GM21529 (cell line): Measurements from ENCODE around the gene STRBP.
"Not testable (repeated sequence)": the region's sequence is repeated elsewhere in the genome, so short reads cannot be mapped to it uniquely, and the experiment has no call there.

Experiments used
- ATAC-seq: cut with Tn5 transposase; IDR thresholded peaks from one replicate; pipeline ENCODE4 v1.9.1; 2021; ENCODE audit not compliant: unreplicated experiment

STRBP gene

DNA sequence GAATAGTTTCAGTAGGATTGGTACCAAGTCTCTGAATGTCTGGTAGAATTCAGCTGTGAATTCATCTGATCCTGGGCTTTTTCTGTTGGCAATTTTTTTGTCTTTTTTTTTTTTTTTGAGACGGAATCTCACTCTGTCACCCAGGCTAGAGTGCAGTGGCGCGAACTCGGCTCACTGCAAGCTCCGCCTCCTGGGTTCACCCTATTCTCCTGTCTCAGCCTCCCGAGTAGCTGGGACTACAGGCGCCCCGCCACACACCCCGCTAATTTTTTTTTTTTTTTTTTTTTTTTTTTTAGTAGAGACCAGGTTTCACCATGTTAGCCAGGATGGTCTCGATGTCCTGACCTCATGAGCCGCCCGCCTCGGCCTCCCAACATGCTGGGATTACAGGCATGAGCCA, 67.9 kb downstream of the STRBP start:
- ATAC-seq = not testable (repeated sequence)

GRCh38 chr9:123196124-123196523, 72.3 kb downstream of the STRBP start:
- ATAC-seq = no peak

DNA sequence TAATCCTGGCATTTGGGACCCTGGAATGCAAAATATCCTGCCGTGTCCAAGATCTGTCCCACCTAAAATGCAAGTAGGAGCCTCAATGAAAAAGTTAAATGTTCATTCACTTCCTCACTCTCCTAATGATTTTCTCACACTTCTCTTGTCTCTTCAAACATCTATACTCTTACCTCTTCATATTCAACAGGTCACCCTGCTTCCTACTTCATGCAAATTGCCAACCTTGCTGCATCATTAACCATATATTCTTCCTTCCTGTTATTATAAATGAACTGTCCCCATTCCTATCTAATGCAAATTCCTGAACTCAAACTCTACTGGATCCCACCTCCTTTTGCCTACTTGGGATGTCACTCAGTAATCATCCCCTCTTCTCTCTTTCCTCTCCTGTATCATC, 74.4 kb downstream of the STRBP start:
- ATAC-seq = no peak

DNA sequence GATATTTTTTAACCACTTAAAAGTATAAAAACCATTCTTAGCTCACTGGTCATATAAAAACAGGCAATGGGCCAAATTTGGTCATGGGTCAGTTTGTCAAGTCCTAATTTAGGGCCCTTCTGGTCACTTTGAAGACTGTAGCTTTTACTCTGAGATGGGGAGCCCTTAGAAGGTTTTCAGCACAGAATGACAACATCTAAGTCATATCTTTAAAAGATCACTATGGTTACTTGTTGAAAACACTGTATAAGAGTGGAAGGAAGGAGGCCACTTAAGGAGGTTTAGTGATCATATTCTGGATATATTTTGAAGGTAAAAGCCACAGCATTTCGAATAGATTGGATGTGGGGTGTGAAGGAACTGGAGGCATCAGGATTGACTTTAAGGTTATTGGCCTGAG, 76.7 kb downstream of the STRBP start:
- no peak for ATAC-seq

- ATAC-seq = no peak
These were observed 77.1 kb downstream of the STRBP start for GRCh38 chr9:123191260-123191659.

- ATAC-seq = no peak
These were observed 81.3 kb downstream of the STRBP start for GRCh38 chr9:123187131-123187530.

- ATAC-seq = not testable (repeated sequence)
These were observed 82.4 kb downstream of the STRBP start for GRCh38 chr9:123186029-123186428.

DNA sequence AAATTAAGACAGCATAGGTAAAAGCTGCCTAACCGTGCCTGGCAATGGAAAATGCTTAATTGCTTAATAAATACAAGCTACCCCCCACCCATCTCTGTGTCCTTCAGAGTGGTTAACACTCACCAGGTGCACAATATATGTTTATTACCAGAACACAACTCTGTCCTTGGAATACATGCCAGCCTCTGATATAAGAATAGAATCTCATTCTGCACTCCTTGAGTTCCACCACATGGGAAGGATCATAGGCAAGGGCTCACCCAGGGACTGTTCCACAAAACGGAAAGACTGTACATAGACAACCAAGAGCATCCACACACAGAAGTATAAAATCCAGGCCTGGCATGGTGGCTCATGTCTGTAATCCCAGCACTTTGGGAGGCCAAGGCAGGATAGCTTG, 91.4 kb downstream of the STRBP start:
- no peak for ATAC-seq

- ATAC-seq = no peak
These were observed 92.3 kb downstream of the STRBP start for GRCh38 chr9:123175854-123176629.

GRCh38 chr9:123174887-123175518, 93.4 kb downstream of the STRBP start:
- ATAC-seq = peak; percentile 92

- ATAC-seq = no peak
These were observed 94.3 kb downstream of the STRBP start for GRCh38 chr9:123174079-123174478.

- ATAC-seq = no peak
These were observed 98.5 kb downstream of the STRBP start for GRCh38 chr9:123169926-123170325.

- no peak for ATAC-seq
These were observed 99.8 kb downstream of the STRBP start for GRCh38 chr9:123168586-123168985.

DNA sequence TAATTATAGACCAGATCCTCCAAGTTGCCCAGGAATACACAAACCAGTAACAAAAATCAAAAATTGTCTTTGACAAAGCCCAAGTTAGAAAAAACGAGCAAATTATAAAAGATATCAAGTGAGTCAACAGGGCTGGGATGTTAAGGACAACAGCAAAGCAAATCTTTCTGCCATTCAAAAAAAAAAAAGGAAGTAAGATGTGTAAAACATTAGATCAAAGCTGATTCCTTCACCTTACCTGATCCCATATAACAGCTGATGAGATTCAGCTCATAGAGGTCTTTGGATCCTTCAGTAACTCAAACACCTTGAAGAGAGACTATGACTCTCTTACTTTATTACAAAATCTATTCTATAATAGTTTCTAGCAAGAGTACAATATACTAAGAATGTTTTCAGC, 100.9 kb downstream of the STRBP start:
- no peak for ATAC-seq

DNA sequence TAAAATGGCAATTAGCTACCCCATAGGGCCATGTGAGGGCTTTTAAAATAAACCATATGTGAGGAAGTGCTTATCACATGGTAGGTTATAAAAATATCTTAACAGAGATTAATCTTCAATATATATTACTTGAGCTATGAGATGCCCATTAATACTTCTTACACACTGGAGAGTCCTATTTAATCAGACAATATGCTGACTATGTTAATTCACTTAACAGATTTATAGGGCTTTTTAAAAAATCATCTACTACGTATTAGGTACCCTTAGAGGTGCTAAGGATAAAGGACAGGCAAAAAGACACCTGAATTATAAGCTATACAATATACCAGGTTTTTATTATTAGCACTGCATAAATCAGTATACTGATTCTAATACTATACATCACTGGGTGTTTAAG, 102.6 kb downstream of the STRBP start:
- ATAC-seq = no peak

DNA sequence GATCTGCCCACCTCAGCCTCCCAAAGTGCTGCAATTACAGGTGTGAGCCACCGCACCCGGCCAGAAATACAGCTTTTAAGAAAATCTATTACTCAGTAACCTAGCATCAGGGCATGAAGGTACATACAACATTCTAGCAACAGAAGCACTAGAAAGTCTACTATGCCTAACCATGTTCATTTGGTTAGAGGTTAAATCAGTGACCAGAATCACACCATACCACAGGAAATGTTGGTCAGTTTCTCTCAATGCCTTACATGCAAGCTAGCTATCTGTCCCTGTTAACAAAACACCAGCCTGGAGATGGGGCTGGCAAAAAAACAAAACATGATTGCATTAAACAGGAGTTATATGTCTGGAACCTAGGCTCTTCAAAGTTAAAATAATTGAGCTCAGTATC, 104.1 kb downstream of the STRBP start:
- ATAC-seq = no peak

GRCh38 chr9:123162791-123163345, 105.5 kb downstream of the STRBP start:
- no peak for ATAC-seq

DNA sequence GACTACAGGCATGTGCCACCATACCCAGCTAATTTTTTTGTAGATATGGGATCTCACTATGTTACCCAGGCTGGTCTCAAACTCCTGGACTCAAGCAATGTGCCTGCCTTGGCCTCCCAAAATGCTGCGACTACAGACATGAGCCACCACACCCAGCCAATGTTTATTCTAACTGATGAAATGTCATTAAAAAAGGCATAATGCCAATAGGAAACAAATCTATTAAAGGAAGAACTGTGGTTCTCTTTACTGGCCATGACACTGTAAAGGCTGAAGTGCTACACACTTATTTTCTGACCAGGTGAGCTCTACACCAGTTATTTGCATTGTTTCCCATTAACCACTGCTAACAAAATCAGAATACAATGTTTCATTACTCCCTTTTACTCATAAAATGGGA, 106.0 kb downstream of the STRBP start:
- no peak for ATAC-seq

DNA sequence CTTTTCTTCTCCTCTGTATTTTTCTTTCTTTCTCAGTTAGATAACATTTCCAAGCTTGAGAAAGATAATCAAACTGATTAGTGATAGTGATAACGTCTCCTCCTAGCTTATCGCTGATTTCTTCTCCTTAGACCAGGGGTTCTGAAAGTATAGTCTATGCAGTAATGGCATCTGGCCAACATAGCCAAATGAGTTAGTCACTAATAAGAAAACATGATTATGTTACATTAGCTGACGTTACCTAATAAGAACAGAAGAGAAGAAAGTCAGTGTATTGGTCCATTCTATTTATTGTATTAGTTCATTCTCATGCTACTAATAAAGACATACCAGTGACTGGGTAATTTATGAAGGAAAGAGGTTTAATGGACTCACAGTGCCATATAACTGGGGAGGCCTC, 111.2 kb downstream of the STRBP start:
- ATAC-seq = no peak

GRCh38 chr9:123150708-123151503, 117.5 kb downstream of the STRBP start:
- no peak for ATAC-seq

DNA sequence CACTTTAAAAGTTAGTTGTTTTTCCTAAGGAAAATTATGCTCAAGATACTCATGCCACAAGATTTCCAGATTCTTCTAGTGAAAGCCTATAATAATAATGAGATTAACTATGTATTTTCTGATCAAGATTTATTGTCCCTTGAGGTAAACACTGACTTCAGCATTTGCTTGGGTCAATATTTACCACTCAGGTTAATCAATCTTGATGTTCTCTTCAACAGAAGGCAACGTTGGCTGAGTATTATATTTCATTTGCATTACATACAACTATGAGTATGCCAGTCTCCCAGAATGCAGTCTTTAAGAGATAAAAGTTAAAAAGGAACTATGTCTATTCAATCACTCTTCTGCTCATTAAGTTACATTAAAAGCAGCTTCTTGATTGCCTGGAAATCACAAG, 119.3 kb downstream of the STRBP start:
- ATAC-seq = no peak

GRCh38 chr9:123138163-123138562, 130.2 kb downstream of the STRBP start:
- no peak for ATAC-seq
